ENCODE results near the gene APOOL.

DNA sequence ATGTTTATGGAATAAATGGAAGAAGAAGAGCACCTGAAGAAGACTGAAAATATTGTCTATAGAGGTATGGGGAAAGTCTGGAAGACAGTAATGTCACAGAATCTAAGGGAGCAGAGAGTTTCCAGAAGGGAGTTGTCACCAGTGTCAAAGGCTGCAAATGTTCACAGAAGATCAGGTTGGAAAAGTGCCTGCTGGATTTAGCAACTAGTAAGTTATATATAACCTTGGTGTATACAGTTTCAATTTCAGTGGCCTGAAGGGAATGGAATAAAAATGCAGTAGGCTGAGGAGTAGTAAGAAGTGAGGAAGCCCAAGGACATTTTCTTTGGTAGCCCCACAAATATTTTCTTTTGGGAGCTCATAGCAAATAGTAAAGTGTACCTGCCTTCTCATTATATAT lies 132.7 kb downstream of the APOOL start:
- TF ChIP-seq, protein P1, sequence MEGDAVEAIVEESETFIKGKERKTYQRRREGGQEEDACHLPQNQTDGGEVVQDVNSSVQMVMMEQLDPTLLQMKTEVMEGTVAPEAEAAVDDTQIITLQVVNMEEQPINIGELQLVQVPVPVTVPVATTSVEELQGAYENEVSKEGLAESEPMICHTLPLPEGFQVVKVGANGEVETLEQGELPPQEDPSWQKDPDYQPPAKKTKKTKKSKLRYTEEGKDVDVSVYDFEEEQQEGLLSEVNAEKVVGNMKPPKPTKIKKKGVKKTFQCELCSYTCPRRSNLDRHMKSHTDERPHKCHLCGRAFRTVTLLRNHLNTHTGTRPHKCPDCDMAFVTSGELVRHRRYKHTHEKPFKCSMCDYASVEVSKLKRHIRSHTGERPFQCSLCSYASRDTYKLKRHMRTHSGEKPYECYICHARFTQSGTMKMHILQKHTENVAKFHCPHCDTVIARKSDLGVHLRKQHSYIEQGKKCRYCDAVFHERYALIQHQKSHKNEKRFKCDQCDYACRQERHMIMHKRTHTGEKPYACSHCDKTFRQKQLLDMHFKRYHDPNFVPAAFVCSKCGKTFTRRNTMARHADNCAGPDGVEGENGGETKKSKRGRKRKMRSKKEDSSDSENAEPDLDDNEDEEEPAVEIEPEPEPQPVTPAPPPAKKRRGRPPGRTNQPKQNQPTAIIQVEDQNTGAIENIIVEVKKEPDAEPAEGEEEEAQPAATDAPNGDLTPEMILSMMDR (IDR thresholded peaks at IDR 0.05 in 8 of 11, conservative IDR thresholded peaks at IDR 0.05 in 3 of 11): no peak
- TF ChIP-seq POLR2A (IDR thresholded peaks at IDR 0.05): no peak
